ENCODE measurements around the gene RAPH1. TPM values are rescaled to one million over a fixed set of nuclear protein-coding genes. Genes with fewer than 3 reads are reported as not detected.

Gene RAPH1
- total RNA-seq, 1 experiment from 2014 or later = 29.7 TPM

GRCh38 chr2:203400805-203401585 lies 134.1 kb downstream of the RAPH1 start:
- ChIA-PET CTCF (no interaction called here), POLR2A (ENCODE audit: low non-redundant PET) (no interaction called here)
- Histone ChIP-seq H3K27me3 (replicated peaks; ENCODE audit: insufficient read depth, low read depth, low read length, poor library complexity) (no peaks in the 10 kb centered on the region), H3K36me3 (ENCODE audit: insufficient read depth, low read length, poor library complexity, severe bottlenecking) (peaks cover 35% of the 10 kb centered on the region), H3K4me1 (ENCODE audit: insufficient read depth, low read length, poor library complexity, severe bottlenecking) (peaks cover 4% of the 10 kb centered on the region), H3K9me3 (ENCODE audit: low read depth, low read length, poor library complexity, severe bottlenecking) (no peaks in the 10 kb centered on the region), H3K27ac (ENCODE audit: low read depth, low read length, poor library complexity, severe bottlenecking) (no peak overlapping the region), H3K4me3 (ENCODE audit: low read depth, low read length, poor library complexity, severe bottlenecking) (no peak overlapping the region)
- BruUV-seq (replicated peaks) = no TSS peak
- TF ChIP-seq CTCF (conservative IDR thresholded peaks at IDR 0.05; ENCODE audit: low read depth, low read length) = no peak
- TF ChIP-seq EZH2 (IDR thresholded peaks at IDR 0.05; ENCODE audit: borderline replicate concordance, low read depth, low read length, poor library complexity, severe bottlenecking) = no peak
- intact Hi-C loops (cut with micrococcal nuclease; ENCODE audit: unreplicated experiment) = no loop called here
- no peak for DNase-seq (ENCODE audit: low spot score)

- TF ChIP-seq EZH2 (IDR thresholded peaks at IDR 0.05; ENCODE audit: borderline replicate concordance, low read depth, low read length, poor library complexity, severe bottlenecking) (no peak), CTCF (conservative IDR thresholded peaks at IDR 0.05; ENCODE audit: low read depth, low read length) (no peak)
- ChIA-PET POLR2A (ENCODE audit: low non-redundant PET) (no interaction called here), CTCF (no interaction called here)
- Histone ChIP-seq H3K27me3 (replicated peaks; ENCODE audit: insufficient read depth, low read depth, low read length, poor library complexity) (no peaks in the 10 kb centered on the region), H3K27ac (ENCODE audit: low read depth, low read length, poor library complexity, severe bottlenecking) (no peak overlapping the region), H3K36me3 (ENCODE audit: insufficient read depth, low read length, poor library complexity, severe bottlenecking) (peaks cover 22% of the 10 kb centered on the region), H3K4me3 (ENCODE audit: low read depth, low read length, poor library complexity, severe bottlenecking) (no peak overlapping the region), H3K4me1 (ENCODE audit: insufficient read depth, low read length, poor library complexity, severe bottlenecking) (peaks cover 4% of the 10 kb centered on the region), H3K9me3 (ENCODE audit: low read depth, low read length, poor library complexity, severe bottlenecking) (no peaks in the 10 kb centered on the region)
- BruUV-seq (replicated peaks) = no TSS peak
- intact Hi-C loops (cut with micrococcal nuclease; ENCODE audit: unreplicated experiment) = loop anchor here (10.0 kb wide), 1 partner anchor 134 kb away; no protein-coding TSS in a partner anchor
- DNase-seq (ENCODE audit: low spot score) = no peak
Measured at GRCh38 chr2:203399031-203399430, 136.1 kb downstream of the RAPH1 start.

GRCh38 chr2:203396667-203397066 lies 138.4 kb downstream of the RAPH1 start:
- Histone ChIP-seq H3K9me3 (ENCODE audit: low read depth, low read length, poor library complexity, severe bottlenecking) (no peaks in the 10 kb centered on the region), H3K4me3 (ENCODE audit: low read depth, low read length, poor library complexity, severe bottlenecking) (no peak overlapping the region), H3K4me1 (ENCODE audit: insufficient read depth, low read length, poor library complexity, severe bottlenecking) (peaks cover 4% of the 10 kb centered on the region), H3K27ac (ENCODE audit: low read depth, low read length, poor library complexity, severe bottlenecking) (no peak overlapping the region), H3K27me3 (replicated peaks; ENCODE audit: insufficient read depth, low read depth, low read length, poor library complexity) (no peaks in the 10 kb centered on the region), H3K36me3 (ENCODE audit: insufficient read depth, low read length, poor library complexity, severe bottlenecking) (peaks cover 8% of the 10 kb centered on the region)
- no TSS peak for BruUV-seq (replicated peaks)
- DNase-seq (ENCODE audit: low spot score) = peak; percentile 6
- TF ChIP-seq EZH2 (IDR thresholded peaks at IDR 0.05; ENCODE audit: borderline replicate concordance, low read depth, low read length, poor library complexity, severe bottlenecking) (no peak), CTCF (conservative IDR thresholded peaks at IDR 0.05; ENCODE audit: low read depth, low read length) (peak; percentile 39; the same call in 1 of the 2 replicates)
- intact Hi-C loops (cut with micrococcal nuclease; ENCODE audit: unreplicated experiment) = loop anchor here (10.0 kb wide), 1 partner anchor 132 kb away; no protein-coding TSS in a partner anchor
- ChIA-PET POLR2A (ENCODE audit: low non-redundant PET) (no interaction called here), CTCF (no interaction called here)
